Measurements from ENCODE around the gene MARK4.

DNA sequence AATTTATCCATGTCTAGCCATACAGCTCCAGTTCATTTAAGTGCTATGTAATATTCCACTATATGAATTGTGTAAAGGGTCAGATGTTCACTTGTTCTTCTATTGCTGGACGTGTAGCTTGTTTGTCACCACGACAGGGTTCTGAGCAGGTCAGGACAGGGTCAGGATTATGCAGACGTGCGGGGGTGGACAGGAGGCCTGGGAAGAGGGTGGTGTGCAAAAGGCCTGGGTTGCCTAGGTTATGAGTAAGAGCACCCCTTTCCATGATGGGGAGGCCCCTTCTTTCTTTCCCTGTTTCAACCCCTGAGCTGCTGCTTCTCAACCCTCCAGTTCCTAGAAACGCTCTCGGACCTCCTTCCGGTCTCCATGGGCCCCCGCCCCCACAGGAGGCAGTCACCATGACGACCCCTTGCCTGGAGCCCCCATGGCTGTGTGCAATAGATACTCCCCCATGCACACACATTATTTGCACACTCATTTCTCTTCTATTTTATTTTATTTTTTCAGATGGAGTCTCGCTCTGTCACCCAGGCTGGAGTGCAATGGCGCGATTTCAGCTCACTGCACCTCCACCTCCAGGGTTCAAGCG is 7.8 kb upstream of the MARK4 start:
- TF ChIP-seq, protein P1, sequence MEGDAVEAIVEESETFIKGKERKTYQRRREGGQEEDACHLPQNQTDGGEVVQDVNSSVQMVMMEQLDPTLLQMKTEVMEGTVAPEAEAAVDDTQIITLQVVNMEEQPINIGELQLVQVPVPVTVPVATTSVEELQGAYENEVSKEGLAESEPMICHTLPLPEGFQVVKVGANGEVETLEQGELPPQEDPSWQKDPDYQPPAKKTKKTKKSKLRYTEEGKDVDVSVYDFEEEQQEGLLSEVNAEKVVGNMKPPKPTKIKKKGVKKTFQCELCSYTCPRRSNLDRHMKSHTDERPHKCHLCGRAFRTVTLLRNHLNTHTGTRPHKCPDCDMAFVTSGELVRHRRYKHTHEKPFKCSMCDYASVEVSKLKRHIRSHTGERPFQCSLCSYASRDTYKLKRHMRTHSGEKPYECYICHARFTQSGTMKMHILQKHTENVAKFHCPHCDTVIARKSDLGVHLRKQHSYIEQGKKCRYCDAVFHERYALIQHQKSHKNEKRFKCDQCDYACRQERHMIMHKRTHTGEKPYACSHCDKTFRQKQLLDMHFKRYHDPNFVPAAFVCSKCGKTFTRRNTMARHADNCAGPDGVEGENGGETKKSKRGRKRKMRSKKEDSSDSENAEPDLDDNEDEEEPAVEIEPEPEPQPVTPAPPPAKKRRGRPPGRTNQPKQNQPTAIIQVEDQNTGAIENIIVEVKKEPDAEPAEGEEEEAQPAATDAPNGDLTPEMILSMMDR (IDR thresholded peaks at IDR 0.05; ENCODE audit: poor library complexity): no peak
- no peak for TF ChIP-seq EZH2 (IDR thresholded peaks at IDR 0.05; ENCODE audit: borderline replicate concordance)

Data from hepatocyte (in vitro differentiated cells).